GM19372 (cell line): ENCODE measurements around the gene SLC26A9.

Experiments
- ATAC-seq: cut with Tn5 transposase; IDR thresholded peaks from one replicate; pipeline ENCODE4 v1.9.1; 2021; ENCODE audit warnings: mild to moderate bottlenecking, low read depth, moderate library complexity; ENCODE audit not compliant: unreplicated experiment

Gene SLC26A9

DNA sequence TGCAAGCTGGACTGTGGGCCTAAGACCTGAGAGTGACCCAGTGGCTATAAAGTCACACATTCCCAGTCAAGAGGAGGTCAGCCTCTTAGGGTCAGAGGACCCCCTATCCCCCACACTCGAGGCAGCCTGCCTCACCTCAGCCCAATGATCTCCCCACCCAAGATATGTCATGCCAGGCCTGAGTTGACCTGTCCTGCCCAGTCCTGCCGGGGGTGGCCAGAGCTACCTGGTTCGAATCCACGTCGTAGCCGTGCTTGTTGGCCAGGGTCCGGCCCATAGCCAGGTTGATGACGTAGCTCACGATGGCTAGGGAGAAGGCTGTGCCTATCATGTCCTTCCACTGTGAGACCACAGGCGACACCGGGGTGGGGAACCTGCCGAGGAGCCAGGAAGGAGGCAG is 15.6 kb downstream of the SLC26A9 start:
- ATAC-seq, result no peak

DNA sequence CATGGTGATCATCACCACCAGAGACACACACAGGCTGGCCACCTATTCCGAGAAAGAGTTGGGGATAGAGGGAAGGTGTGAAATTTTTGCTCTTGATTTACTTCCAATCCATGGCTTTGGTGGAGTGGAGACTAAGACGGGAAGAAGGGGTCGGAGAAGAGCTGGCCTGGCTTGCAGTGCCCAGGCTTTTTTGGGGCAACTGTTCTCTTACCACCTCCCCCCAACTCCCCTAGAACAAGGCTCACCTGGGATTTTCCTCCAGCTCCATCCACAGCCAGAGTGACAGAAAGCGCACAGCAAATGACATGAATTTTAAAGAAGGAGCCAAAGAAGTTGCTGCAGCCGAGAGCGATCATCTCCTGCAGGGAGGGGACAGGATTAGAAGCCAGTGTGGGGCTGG is 16.0 kb downstream of the SLC26A9 start:
- ATAC-seq, result no peak

DNA sequence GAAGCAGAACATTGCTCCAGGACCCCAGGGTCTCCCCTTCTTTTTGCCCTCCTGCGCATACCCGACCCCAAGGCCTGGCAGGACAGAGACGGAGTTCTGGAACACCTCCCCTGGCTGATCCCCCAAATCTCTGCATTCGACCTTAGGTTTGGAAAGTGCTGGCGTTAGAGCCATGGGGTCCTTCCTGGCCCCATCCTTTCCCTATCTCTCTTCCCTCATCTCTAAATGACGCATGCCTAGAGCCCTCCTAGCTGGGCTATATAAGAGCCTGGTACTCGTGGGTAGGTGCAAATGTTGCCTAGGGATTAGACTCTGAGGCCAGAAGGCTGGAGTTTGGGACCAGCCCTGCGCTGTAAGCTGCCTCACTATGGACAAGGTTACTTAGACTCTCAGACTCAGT is 16.6 kb downstream of the SLC26A9 start:
- no peak for ATAC-seq

DNA sequence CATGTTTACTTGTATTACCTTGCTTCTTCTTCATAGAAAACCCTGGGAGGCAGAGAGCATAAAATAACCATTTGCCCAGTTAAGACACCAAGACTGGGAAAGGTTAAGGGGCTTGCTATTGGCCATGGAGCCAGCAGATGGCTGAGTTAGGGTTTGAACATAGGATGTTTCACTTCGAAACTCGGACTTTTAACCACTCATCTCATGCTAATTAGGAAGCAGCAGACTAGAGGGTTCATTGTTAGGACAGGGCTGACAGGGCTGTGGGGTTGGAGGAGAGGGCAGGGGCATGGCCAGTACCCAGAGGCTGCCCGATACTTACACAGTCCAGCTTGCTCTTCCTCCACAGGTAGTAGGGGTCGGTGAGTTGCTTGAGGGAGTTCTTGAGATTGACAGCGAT is 17.0 kb downstream of the SLC26A9 start:
- ATAC-seq, result no peak

DNA sequence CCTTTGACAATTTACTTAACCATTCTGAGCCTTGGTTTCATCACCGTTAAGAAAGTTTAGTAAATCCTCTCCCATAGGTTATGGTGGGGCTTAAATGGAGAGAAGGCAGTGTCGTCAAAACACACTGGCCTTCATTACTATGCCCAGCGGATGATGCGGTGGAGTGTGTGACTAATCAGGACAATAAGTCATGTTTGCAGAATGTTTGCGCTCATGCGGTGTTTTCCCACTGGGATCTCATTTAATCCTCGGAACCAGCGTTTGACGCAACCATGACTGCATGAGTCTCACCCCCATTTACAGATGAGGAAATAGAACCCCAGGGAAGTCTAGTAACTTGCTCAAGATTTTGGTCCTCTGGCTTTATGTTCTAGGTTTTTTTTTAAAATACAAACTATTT is 17.5 kb downstream of the SLC26A9 start:
- no peak for ATAC-seq

DNA sequence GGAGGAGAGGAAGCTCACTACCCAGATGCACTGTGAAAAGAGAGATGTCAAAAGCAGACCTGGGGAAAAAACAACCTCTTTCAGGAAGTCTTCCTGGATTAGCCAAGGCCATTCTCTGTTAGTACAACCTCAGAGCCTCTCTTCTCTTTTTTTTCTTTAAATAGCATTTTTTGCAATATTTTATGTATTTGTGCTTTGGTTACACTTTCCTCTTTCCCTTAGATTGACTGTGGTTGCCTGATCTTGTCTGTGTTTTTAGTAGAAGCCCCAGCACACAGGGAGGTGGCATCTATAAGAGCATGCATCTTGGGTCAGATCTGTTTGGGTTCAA is 18.8 kb downstream of the SLC26A9 start:
- no peak for ATAC-seq

DNA sequence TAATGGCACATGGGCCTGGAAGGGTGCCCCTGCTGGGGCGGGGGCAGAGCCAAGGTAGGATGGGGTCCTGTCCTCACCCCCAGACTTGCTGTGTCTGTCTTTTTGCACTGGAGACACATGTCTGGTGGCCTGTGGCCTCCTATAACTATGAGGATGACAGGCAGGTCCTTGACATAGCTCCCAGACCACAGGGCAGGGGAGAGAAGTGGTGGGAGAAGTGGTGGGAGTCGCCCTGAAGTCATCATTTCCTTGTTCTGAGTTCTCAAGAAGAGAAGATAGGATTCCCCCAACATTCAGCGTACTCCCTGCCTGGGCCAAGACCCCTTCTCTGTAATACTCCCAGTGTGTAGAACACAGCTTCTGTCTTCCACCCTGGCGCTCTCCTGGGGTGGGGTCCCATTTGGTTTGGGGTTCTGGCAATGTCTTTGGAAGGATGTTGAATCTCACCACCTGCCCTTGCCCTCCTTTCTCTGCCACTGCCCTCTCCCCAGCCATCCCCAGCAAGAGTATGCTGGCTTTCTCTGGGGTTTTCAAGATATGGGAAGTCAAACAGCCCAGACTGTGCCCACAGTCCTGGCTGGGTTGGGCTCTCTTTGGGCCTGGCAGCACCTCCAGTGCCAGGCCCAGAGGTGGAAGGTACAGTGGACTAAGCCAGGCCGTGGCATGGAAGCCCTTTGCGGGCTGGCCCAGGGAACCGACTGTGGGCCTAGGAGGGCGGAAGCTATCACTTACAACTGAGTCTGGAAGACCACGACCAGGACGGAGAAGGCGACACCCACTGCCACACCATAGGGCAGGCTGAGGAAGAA is 19.4 kb downstream of the SLC26A9 start:
- ATAC-seq, result no peak

DNA sequence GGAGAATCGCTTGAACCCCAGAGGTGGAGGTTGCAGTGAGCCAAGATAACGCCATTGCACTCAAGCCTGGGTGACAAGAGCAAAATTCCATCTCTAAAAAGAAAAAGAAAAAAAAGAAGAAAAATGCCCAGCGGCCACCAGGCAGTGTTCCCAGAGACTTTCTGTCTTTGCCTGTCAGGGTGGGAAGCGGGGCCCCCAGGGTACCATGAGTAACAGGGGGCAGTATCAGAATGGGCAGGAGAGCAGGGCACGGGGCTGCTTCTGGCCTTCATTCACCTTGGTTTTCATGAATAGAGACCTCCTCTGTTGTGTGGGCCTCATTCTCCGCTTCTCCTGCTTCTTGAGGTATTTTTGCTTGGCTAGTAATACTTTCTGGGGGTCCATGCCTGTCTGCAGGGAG is 20.4 kb downstream of the SLC26A9 start:
- ATAC-seq, result no peak

DNA sequence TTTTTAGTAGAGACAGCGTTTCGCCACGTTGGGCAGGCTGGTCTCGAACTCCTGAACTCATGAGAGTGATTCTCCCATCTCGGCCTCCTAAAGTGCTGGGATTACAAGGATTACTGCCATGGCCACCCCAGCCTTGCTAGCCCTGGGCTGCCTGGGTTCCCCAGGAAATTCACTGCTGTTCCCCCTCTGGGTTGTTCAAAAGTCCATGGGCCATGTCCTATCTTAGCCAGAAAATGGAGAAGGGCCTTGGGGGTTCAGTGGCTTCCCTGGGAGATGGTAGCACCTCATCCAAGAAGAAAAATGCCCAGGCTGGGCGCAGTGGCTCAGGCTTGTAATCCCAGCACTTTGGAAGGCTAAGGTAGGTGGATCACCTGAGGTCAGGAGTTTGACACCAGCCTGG is 20.9 kb downstream of the SLC26A9 start:
- no peak for ATAC-seq

DNA sequence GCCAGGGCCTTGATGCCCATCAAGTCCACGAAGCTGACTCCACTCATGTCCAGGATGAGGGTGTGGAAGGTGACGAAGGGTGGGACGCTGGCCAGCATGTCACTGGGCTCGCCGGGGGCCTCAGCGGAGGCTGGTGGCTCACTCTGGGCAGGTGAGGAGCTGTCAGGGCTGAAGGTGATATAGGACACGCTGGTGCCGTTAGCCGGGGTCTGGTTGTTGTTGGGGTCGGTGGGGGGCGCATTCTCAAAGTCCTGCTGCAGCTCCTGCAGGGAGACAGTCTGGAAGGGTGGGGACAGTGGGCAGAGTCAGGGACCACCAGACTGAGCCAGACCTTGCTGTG is 21.7 kb downstream of the SLC26A9 start:
- ATAC-seq, result no peak

DNA sequence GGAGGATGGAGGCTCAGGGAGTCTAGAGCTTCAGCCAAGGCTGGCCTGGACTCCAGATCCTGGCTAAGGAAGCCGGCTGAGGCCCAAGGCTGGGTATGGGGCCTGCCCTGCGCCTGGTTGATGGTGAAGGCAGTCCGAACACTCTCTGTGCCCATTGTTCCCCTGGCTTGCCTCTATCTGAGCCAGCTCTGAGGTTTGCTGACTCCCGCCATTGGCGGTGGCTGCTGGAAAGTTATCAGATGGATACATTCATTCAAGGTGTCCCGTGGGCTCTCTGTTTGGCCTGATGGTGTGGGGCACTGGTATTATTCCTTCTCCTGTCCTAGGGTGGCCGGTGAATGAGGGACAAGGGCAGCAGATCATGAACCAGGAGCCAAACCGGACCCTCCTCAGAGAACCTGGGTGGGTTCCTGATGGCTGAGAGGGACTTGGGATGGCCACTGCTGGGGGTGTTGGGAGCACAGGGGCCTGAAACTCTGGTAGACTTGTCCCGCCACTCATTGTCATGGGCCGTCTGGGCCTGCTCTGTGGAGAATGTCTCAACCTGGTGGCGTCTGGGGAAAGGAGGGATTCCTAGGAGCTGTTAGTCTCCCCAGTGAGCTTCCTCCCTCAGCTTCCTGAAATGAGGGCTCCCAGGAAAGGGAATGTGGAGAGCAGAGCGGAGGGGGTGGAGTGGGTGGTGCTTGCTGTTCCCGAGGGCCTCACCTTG is 22.2 kb downstream of the SLC26A9 start:
- ATAC-seq, result no peak

DNA sequence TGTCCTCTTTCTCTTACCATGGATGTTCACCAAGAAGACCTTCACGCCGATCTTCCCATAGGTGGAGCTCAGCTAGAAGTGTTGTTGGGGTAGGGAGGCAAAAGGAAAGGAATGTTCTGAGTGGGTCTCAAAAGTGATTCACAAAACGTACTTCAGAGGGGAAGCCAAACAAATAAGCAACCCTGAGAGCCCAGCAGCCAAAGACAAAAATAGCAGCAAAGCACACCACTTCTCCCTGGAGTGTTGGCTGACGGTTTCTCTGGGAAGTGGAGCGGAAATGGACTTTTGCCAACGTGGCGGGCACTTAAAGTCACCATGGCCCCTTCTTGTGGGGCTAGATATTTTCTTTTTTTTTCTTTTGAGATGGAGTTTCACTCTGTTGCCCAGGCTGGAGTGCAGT is 23.1 kb downstream of the SLC26A9 start:
- ATAC-seq, result no peak

DNA sequence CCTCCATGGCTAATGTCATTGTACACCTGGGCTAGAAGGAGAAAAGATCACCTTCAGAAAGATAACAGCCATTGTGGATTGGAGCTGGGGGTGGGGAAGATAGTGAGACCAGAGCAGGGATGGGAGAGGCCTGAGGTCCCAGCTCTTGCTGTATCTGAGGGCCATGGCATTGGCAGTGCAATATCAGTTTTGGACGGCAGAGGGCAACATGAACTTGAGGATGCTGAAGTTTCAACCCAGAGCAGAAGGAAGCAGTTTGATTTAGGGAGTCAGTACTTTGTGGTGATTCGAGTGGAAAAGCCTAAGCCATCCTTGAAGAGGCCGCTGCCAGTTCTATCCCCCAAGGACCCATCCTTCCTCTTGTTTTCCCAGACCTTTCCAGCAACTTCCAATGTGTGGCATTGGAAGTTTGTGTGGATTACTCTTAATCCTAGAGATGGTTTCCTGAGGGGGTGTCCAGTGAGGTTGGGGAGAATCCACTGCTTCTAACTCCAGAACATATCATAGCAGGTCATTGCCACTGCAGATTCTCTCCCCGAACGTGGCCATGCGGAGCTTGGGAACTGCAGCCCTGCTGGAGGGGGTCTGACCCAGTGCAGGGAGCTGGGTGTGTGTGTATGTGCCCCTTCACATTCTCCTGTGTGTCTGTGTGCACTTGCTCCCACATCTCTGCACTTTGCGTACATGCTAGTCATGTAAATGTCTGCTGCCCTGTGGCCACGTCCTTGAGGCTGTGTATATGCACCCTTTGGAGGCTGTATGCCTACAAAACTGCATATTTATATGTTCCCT is 24.1 kb downstream of the SLC26A9 start:
- no peak for ATAC-seq

DNA sequence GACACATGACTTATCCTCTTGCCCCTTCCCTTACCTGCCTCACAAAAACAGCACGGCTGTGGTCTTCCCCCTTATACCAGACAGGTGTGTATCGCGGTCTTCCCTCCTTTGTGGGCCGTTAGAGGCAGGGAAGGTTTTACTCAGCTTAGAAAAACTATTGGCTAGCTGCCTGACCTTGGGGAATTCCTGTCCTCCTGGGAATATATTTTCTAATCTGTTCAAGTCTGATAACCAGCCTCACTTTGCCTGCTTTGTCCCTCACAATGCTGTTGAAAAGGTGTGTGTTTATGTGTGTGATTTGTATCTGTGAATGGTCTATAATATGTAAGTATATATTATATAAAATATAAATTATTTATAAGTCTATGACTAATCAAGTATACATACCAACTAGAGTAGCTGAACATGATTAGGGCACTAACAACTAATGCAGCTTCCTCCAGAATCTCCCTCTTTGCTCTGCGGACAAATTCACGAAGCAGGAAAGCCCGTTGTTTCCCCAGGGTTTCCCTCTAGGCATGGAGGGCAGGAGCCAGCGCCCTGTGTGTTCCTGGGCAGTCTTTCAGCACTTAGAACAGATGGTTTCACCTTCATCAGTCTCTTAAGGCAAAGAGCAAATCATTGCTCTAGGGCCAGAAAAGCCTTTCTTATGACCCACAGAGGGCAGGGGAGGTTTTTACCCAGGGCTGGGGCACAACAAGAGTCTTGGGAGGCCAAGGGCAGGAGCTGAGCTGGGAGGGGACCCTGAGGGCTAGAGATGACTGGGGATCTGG is 25.6 kb downstream of the SLC26A9 start:
- no peak for ATAC-seq

DNA sequence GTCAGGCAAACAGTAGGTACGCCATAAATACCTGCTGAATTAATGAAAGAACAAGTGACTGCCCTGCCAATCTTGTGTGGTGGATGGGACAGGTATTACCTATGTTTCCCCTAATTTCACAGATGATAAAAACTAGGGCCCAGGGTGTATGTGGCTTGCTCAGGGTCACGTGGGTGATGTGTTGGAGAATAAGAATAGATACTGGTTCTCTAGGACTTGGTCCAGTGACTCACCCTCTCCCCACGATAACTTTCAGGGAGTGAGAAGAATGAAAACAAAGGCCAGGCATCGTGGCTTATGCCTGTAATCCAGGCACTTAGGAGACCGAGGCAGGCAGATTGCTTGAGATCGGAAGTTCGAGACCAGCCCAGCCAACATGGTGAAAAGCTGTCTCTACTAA is 26.7 kb downstream of the SLC26A9 start:
- no peak for ATAC-seq

DNA sequence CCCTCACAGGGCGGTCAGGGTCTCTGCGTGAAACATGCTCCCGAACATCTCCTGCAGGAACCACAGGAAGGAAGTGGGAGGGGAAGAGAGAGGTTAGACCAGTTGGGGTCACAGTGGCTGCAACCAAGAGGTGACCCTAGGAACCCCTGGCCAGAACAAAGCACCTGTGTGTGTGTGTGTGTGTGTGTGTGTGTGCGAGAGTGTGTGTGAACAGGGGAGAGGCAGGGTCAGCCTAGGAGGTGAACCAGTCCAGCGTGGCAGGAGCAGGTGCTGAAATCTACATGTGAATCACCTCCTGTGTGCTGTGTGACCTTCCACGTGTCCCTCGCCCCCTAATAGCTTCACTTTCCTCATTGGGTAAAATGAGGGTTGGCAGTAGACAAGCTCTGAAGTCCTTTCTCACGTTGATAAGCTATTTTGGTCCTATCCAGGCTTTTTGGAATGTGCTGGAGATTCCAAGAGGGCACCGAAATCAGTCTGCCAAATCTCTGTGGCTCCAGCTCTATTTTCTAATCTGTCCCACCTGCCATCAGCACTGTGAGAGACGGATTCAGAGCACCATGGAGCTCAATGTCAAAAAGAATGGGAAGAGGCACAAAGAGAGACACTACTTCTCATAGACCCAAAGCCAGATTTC is 27.8 kb downstream of the SLC26A9 start:
- ATAC-seq, result no peak

DNA sequence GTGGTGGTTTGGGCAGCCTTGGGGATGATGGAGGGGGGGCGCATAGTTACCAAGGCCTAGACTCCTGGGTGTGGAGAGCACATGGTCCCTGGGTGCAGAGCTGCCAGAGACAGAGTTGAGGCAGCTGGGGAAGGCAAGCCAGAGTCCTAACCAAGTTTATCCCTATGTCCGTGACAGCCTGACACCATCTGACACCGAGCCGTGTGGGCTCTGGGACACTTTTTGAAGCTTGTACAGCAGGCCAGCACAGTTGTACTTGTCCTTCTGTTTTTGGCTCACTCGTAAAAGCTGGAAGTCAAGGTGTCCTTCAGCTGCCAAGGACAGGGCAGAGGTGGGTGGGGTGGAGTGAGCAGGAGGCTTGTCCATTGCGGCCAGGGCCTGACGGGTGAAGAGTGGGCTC is 28.5 kb downstream of the SLC26A9 start:
- no peak for ATAC-seq

DNA sequence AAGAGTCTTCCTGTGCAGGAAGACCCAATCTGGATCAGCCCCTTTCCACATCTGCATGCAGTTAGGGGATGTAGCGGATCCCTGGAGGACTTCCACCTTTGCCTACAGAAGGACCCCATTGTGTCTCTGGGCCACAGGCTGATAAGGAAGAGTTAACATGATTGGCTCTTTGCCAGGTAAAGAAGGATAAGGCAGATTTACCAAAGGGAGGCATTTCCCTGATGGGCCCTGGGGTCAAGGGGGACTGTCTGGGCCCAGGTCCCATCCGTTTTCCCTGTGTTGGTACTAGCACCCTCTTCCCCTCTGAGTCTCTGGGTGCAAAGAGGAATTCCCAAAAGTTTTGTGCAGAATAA is 29.1 kb downstream of the SLC26A9 start:
- no peak for ATAC-seq

DNA sequence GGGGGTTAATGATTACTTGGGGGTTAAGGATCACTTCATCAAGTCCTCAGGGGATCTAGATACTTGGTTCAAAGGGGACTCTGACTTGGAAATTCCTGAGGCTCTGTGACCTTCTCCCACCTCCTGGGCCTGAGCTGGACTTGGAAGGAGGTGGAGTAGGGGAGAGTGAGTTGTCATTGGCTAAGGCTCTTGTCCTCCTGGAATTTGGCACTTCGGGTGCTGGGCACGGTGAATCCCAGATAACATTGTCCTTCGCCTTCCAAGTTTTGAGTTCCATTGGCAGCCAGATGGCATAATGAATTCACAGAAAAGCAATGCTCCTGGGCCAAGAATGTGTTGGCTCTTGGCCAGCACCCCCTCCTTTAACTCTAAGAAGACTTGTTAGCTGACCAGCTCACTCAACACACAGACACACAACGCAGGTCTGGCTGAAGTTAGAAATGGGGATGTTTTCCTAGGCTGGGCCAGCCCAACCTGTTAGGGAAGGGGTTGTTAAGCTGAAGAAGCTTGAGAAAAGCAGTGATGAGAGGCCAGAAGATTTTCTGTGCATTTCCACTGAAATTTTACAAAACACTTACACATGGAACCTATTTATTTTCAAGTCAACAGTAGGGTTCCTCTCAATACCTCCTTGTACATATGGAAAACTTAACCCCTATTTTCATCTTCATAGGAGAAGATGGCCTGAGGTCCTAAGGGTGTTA is 29.7 kb downstream of the SLC26A9 start:
- ATAC-seq, result no peak

DNA sequence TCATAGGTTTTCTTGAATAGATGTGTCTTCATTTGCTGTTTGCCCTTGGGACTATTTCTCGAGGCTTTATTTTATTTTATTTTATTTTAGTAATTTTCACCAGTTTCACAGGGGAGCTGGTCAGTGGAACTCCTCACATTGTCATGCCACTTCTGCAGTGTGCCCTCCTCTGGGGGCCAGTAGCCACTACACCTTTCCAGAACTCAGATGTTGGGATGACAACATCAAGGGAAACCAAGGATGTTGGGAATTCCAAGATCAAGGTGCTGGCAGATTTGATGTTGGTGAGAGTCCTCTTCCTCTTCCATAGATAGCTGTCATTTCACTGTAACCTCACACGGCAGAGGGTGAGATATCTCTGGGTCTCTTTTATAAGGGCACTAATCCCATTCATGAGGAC is 35.5 kb downstream of the SLC26A9 start:
- no peak for ATAC-seq
